Keratinocyte (primary cell): Measurements from ENCODE around the gene ZCRB1.

Experiments
- CTCF ChIP-seq, 3 experiments: IDR thresholded peaks in 1 of 3; conservative IDR thresholded peaks in 1 of 3; optimal IDR thresholded peaks in 1 of 3; 2 replicates in 2 of 3; 3 replicates in 1 of 3; pipeline versions ENCODE3 to v1.5.1; 2011; ENCODE audit warnings: low read length in 3 of 3, mild to moderate bottlenecking in 3 of 3, moderate library complexity in 2 of 3, control low read depth in 1 of 3, inconsistent platforms in 1 of 3; ENCODE audit not compliant: insufficient read depth in 2 of 3; ENCODE audit errors: extremely low read depth in 1 of 3
- EZH2 ChIP-seq: IDR thresholded peaks from one replicate; pipeline ENCODE4 v1.6.1; 2012; ENCODE audit warnings: inconsistent platforms, mild to moderate bottlenecking, low read length, moderate library complexity

GRCh38 chr12:42283739-42284138 is 42.2 kb downstream of the ZCRB1 start:
- TF ChIP-seq EZH2 (no peak), CTCF (optimal IDR thresholded peaks at IDR 0.05 in 1 of 3, IDR thresholded peaks at IDR 0.05 in 1 of 3, conservative IDR thresholded peaks at IDR 0.05 in 1 of 3; ENCODE audit: extremely low read depth in 1 of 3, insufficient read depth in 2 of 3, low read length in 3 of 3) (no peak)
